Activated effector memory CD4-positive, alpha-beta T cell treated with anti-CD3 and anti-CD28 coated beads, Interleukin-2, amount 50 U/mL, for 16 hours (primary cell): ENCODE measurements around the gene MOSPD2.

ENCODE experiments used
- DNase-seq: peaks from one replicate; pipeline ENCODE4 v3.0.0-alpha.2; 2020

Gene MOSPD2

GRCh38 chrX:14916017-14916674, 42.9 kb downstream of the MOSPD2 start:
- no peak for DNase-seq

- no peak for DNase-seq
These were observed 46.2 kb downstream of the MOSPD2 start for GRCh38 chrX:14919407-14919806.

- no peak for DNase-seq
These were observed 47.0 kb downstream of the MOSPD2 start for GRCh38 chrX:14920196-14920595.

GRCh38 chrX:14922437-14922836, 49.2 kb downstream of the MOSPD2 start:
- no peak for DNase-seq

- no peak for DNase-seq
These were observed 50.5 kb downstream of the MOSPD2 start for GRCh38 chrX:14923761-14924160.

GRCh38 chrX:14926471-14926870, 53.2 kb downstream of the MOSPD2 start:
- no peak for DNase-seq

- no peak for DNase-seq
These were observed 54.2 kb downstream of the MOSPD2 start for GRCh38 chrX:14927401-14927800.

GRCh38 chrX:14930663-14931062, 57.4 kb downstream of the MOSPD2 start:
- no peak for DNase-seq

- DNase-seq, result no peak
These were observed 58.9 kb downstream of the MOSPD2 start for GRCh38 chrX:14932136-14932535.

GRCh38 chrX:14934423-14934822, 61.2 kb downstream of the MOSPD2 start:
- no peak for DNase-seq

- DNase-seq, result no peak
These were observed 63.3 kb downstream of the MOSPD2 start for GRCh38 chrX:14936561-14936960.

- no peak for DNase-seq
These were observed 66.4 kb downstream of the MOSPD2 start for GRCh38 chrX:14939644-14940043.

GRCh38 chrX:14941301-14941700, 68.1 kb downstream of the MOSPD2 start:
- no peak for DNase-seq

GRCh38 chrX:14942341-14942740, 69.1 kb downstream of the MOSPD2 start:
- DNase-seq, result no peak

GRCh38 chrX:14943962-14944361, 70.7 kb downstream of the MOSPD2 start:
- DNase-seq, result no peak

GRCh38 chrX:14946606-14947155, 73.5 kb downstream of the MOSPD2 start:
- DNase-seq, result no peak

- DNase-seq, result no peak
These were observed 75.5 kb downstream of the MOSPD2 start for GRCh38 chrX:14948691-14949090.

- no peak for DNase-seq
These were observed 83.8 kb downstream of the MOSPD2 start for GRCh38 chrX:14956813-14957582.

GRCh38 chrX:14963447-14964236, 90.4 kb downstream of the MOSPD2 start:
- no peak for DNase-seq

GRCh38 chrX:14964500-14964899, 91.3 kb downstream of the MOSPD2 start:
- no peak for DNase-seq
